Measurements from ENCODE around the gene EPHA3.

The EPHA3 gene

GRCh38 chr3:89368846-89369245 is 261.4 kb downstream of the EPHA3 start:
- no peak for DNase-seq

DNA sequence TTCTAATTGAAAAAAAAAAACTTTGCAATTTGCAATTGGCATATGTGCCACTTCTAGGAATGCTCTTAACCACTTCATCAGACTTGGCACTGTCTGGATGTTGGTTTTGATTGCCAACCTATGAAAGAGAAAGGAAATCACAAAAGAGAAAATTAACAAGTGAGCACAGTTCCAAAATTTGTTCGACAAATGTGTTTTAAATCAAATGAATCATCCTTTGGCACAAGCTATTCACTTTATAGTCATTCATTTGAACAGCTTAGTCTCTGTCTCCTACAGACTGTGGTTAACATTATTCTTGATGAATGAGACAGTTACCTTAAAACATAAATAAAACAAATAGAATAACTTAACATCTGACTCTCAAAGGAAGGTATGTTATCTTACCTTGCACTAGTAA is 265.0 kb downstream of the EPHA3 start:
- no peak for DNase-seq

GRCh38 chr3:89373434-89373833 is 266.0 kb downstream of the EPHA3 start:
- no peak for DNase-seq

DNA sequence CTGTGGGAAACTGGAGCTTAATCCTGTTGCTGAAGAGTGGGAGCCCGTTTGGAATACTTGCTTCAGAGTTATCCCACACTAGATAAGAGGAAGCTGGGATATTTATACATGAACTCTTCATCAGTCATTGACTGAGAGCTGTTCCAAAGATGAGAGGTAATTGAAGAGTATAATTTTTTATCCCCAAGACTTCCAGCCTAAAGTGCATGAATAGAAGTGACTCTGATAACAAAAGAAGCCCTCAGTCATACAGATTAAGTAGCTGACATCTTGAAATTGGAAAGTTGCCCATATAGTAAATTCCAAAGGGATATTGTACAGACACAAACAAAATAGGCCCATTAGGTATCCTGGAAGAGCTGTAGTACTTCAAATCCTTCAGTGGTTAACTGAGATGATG is 268.0 kb downstream of the EPHA3 start:
- DNase-seq, result no peak

GRCh38 chr3:89380016-89380415 is 272.6 kb downstream of the EPHA3 start:
- no peak for DNase-seq

- no peak for DNase-seq
Observed at GRCh38 chr3:89392991-89393390, 285.6 kb downstream of the EPHA3 start.

- no peak for DNase-seq
Observed at GRCh38 chr3:89395456-89395855, 288.0 kb downstream of the EPHA3 start.

DNA sequence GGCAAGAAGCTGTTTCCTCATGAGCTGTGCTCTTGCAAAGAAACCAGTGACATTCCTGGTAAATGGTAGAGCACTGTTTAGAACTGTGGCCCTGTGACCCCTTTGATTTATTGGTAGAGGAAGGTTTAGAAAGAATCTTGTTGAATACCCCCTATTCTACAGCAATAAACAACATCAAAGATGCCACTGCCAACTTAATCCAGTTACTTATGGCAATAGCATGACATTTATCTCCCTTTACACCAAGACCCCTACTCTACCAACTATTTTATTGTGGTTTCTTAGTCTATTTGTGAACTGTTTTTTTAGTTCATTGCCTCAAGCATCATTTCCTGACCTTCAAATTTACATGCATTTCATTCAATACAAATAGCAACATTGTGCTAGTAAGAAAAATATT is 288.6 kb downstream of the EPHA3 start:
- no peak for DNase-seq

GRCh38 chr3:89402051-89402450 is 294.6 kb downstream of the EPHA3 start:
- no peak for DNase-seq

- DNase-seq, result no peak
Observed at GRCh38 chr3:89405176-89405575, 297.8 kb downstream of the EPHA3 start.

DNA sequence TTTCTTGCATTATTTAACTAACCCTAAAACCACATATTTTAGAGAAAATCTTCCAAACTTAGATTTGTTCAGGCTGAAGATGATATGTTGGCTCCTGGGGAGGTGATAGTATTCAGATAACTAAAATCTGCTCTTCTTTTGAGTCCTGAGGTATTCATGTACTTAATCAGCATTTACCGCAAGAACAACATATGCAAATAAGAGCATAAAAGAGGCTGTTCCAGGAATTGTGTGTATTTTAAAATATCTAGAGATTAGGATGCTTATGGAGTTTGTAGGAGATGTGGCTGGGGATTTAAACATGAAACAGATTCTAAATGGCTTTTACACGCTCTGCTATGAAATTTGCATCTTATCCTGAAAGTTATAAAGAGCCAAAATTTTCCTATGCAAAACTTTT is 298.2 kb downstream of the EPHA3 start:
- DNase-seq, result no peak

- DNase-seq, result no peak
Observed at GRCh38 chr3:89411201-89411600, 303.8 kb downstream of the EPHA3 start.

- no peak for DNase-seq
Observed at GRCh38 chr3:89414270-89414669, 306.8 kb downstream of the EPHA3 start.

- DNase-seq, result no peak
Observed at GRCh38 chr3:89419647-89420241, 312.3 kb downstream of the EPHA3 start.

DNA sequence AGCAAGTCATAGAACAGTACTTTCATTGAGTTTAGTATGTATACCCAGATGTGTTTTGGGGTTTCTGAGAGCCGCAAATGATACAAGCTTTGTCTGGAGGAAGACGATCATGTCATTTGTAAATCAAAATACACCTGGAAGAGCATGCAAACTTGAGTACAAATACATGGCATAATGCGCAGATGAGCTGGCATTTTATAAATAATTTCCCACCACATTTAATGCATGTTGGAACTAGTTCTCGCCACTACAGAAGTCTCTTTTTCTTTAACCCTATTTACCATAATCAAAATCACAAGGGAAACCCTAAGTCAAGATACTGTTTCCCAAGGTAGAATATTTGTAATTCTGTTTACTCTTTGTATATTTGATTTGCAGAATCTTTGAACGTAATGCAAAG is 318.6 kb downstream of the EPHA3 start:
- DNase-seq, result no peak

- DNase-seq, result no peak
Observed at GRCh38 chr3:89434621-89435380, 327.4 kb downstream of the EPHA3 start.

GRCh38 chr3:89436846-89437245 is 329.4 kb downstream of the EPHA3 start:
- no peak for DNase-seq

- no peak for DNase-seq
Observed at GRCh38 chr3:89440386-89440785, 333.0 kb downstream of the EPHA3 start.

DNA sequence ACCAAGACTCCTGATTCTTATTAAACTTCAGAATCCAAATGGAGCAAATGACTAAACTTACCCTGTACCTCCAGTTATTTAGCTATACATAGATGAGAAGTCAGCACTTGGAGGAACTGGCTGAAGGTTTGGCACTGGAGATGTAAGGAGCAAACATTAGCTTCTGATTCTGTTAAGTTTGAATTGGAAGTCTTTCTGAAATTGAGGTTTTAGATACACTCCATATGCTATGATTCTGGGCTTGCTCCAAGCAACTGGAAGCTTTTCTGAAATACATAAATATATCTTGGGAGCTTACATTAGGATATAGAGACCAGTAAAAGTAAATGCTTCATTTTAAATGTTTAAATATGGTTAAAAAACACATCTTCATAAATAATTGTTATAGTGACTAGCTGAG is 333.7 kb downstream of the EPHA3 start:
- no peak for DNase-seq

- DNase-seq, result no peak
Observed at GRCh38 chr3:89446593-89446992, 339.2 kb downstream of the EPHA3 start.

DNA sequence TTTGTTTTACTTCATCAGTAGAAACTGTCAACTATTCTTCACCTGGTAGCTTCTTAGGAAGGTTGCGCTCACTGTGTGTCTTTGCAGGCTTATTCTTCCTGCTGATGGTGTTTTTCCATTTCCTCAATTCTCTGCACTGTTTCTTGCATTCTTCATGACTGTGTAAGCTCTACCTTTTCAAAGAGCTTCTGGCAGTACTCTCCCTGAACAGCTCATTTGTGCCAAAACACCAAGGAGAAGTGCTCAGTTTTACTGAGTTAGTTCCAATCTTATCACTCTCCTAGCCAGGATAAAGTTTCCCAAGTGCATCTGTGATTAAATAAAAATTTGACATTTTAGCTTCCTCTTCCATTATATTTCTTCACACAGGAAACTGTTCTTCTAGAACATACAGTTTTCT is 339.8 kb downstream of the EPHA3 start:
- no peak for DNase-seq

GRCh38 chr3:89449086-89449485 is 341.7 kb downstream of the EPHA3 start:
- no peak for DNase-seq

GRCh38 chr3:89452066-89452465 is 344.6 kb downstream of the EPHA3 start:
- DNase-seq, result no peak

- DNase-seq, result no peak
Observed at GRCh38 chr3:89455240-89455639, 347.8 kb downstream of the EPHA3 start.

DNA sequence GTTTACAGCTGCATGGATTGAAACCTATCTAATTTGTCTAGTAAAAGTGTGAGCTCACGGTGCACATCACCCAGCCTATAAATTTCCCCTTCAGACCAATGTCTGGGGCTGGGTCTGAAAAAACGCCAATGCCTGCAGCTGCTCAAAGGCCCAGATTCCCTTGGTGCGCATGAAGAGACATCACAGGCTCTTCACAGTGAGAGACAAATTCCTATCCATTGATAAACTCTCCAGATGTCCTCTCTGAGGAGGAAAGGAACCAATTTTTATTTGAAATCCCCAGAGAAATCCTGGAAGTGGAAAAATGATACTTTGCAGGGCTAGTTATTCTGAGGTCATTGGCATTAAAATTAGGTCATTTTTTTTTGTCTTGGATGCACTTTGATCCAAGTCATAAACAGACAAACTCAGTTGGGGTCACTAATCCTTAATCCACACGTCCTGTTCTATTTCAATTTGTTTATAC is 360.5 kb downstream of the EPHA3 start:
- DNase-seq, result no peak

Data from stimulated activated CD4-positive, alpha-beta T cell treated with anti-CD3 and anti-CD28 coated beads, Interleukin-2, amount 100 ng/mL, for 48 hours (primary cell).